Immature natural killer cell (primary cell): ENCODE data around the gene CENPT. TPM values are rescaled to one million over a fixed set of nuclear protein-coding genes. Genes with fewer than 3 reads are reported as not detected.

Experiments
- DNase-seq, 3 donors: peaks; one replicate each; pipeline ENCODE4 v3.0.0; 2022; ENCODE audit warnings: mixed read lengths in 1 of 3
- H3K27ac Mint-ChIP-seq, 6 donors: one replicate each; pipeline ENCODE4 v1.8.0; 2020; ENCODE audit warnings: mixed read lengths in 6 of 6, mild to moderate bottlenecking in 5 of 6, inconsistent platforms in 4 of 6, moderate library complexity in 3 of 6
- H3K27me3 Mint-ChIP-seq, 3 donors: one replicate each; pipeline ENCODE4 v1.8.0; 2020 to 2021; ENCODE audit warnings: low read depth in 3 of 3, mild to moderate bottlenecking in 3 of 3, mixed read lengths in 3 of 3, moderate library complexity in 3 of 3, inconsistent platforms in 1 of 3
- H3K36me3 Mint-ChIP-seq, 3 donors: one replicate each; pipeline ENCODE4 v1.8.0; 2020; ENCODE audit warnings: mixed read lengths in 3 of 3, inconsistent platforms in 2 of 3, mild to moderate bottlenecking in 2 of 3
- H3K4me1 Mint-ChIP-seq, 2 donors: one replicate each; pipeline ENCODE4 v1.8.0; 2020; ENCODE audit warnings: inconsistent platforms in 2 of 2, mild to moderate bottlenecking in 2 of 2, mixed read lengths in 2 of 2, moderate library complexity in 1 of 2
- H3K4me3 Mint-ChIP-seq, 5 donors: one replicate each; pipeline ENCODE4 v1.8.0; 2020; ENCODE audit warnings: mild to moderate bottlenecking in 5 of 5, mixed read lengths in 5 of 5, inconsistent platforms in 3 of 5, moderate library complexity in 3 of 5
- H3K9me3 Mint-ChIP-seq, 6 donors: one replicate each; pipeline ENCODE4 v1.8.0; 2020; ENCODE audit warnings: mild to moderate bottlenecking in 6 of 6, mixed read lengths in 6 of 6, inconsistent platforms in 4 of 6, moderate library complexity in 3 of 6
- polyA plus RNA-seq, 3 donors: library from polyadenylated mRNA; unstranded; fragments of 300-500 nt; fragmentation: Illumina TruSeq; gene quantifications; one replicate each; pipeline ENCODE4 v1.2.3, GENCODE V29; 2021

The CENPT gene
- polyA plus RNA-seq, 3 donors from 2014 or later = 9.3 to 15.0 (median 12.4) TPM

- no peak for DNase-seq
- Mint-ChIP-seq H3K36me3 (no peaks in the 10 kb centered on the region), H3K9me3 (no peaks in the 10 kb centered on the region), H3K4me3 (peak overlapping the region in 1 of 5 donors; percentile 3), H3K27ac (peak overlapping the region; percentile 64 to 87 (median 82)), H3K4me1 (peaks cover 18 to 23% of the 10 kb centered on the region in 2 donors), H3K27me3 (peaks cover 0 to 2% (median 0%) of the 10 kb centered on the region in 3 donors)
Observed at GRCh38 chr16:67780847-67781564, 66.5 kb downstream of the CENPT start.

DNA sequence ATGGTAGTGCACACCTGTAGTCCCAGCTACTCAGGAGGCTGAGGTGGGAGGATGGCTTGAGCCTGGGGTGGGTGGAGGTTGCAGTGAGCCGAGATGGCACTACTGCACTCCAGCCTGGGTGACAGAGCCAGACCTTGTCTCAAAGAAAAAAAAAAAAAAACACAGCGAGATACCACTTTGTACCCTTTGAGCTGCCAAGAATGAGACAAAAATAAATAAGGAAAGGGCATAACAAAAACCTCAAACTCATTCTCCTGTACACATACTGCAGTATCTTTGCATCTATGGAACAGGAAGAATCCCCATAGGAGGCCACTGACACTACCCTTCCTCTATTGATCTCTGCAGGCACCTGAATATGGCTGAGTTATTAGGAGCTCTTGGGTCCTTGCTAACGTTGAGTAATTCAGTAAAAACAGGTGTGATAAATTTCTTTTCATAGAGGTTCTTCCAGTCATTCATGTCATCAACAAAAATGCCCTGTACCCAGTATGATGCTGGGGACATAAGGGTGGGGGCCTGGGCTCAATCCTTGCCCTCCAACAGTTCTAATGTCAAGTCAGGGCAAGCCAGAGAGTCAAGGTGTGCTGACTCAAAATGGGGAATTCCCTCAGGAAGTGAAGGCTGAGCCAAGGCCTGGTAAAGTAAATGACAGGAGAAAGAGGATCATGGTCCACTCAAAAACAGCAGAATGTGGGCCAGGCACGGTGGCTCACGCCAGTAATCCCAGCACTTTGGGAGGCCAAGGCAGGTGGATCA is 68.1 kb downstream of the CENPT start:
- H3K4me1 Mint-ChIP-seq = peaks cover 23 to 24% of the 10 kb centered on the region in 2 donors
- no peaks in the 10 kb centered on the region for H3K9me3 Mint-ChIP-seq
- no peak for DNase-seq
- H3K27me3 Mint-ChIP-seq = peaks cover 0 to 2% (median 0%) of the 10 kb centered on the region in 3 donors
- H3K36me3 Mint-ChIP-seq = no peaks in the 10 kb centered on the region
- H3K4me3 Mint-ChIP-seq = no peak overlapping the region
- H3K27ac Mint-ChIP-seq = peak overlapping the region in 2 of 6 donors; percentile 4 to 67

Other genes starting within 250 kb of the CENPT start
- gene CARMIL2, start 202.5 kb downstream of the CENPT start, polyA plus RNA-seq = 1 to 10 TPM; 1.4 to 4.1 (median 3.4) TPM
- 10 to 100 TPM; 31.0 to 51.2 (median 39.2) TPM for gene ACD, start 187.4 kb downstream of the CENPT start, polyA plus RNA-seq
- 10 to 100 TPM; 10.2 to 17.9 (median 10.3) TPM for gene PARD6A, start 186.7 kb downstream of the CENPT start, polyA plus RNA-seq
- 1 to 10 TPM in 1 of 3 donors, under 1 TPM in 2; 0.43 to 1.9 (median 0.48) TPM for gene ENKD1, start 180.9 kb downstream of the CENPT start, polyA plus RNA-seq
- gene C16orf86, start 180.9 kb downstream of the CENPT start, polyA plus RNA-seq = 1 to 10 TPM; 2.7 to 6.2 (median 4.2) TPM
- 1 to 10 TPM; 6.2 to 9.7 (median 7.4) TPM for gene GFOD2, start 128.4 kb downstream of the CENPT start, polyA plus RNA-seq
- 10 to 100 TPM in 1 of 3 donors, 1 to 10 TPM in 2; 2.6 to 12.4 (median 7.9) TPM for gene RANBP10, start 41.1 kb downstream of the CENPT start, polyA plus RNA-seq
- not detected for gene TSNAXIP1, start 40.8 kb downstream of the CENPT start, polyA plus RNA-seq
- gene THAP11, start 5.4 kb downstream of the CENPT start, polyA plus RNA-seq = 100 to 1,000 TPM; 102 to 129 (median 117) TPM
- gene NUTF2, start 760 bp downstream of the CENPT start, polyA plus RNA-seq = 100 to 1,000 TPM; 115 to 157 (median 130) TPM
- 10 to 100 TPM; 14.2 to 26.0 (median 23.8) TPM for gene EDC4, start 25.4 kb upstream of the CENPT start, polyA plus RNA-seq
- gene NRN1L, start 37.2 kb upstream of the CENPT start, polyA plus RNA-seq = under 1 TPM in 1 of 3 donors, not detected in 2; 0.91 TPM
- gene PSKH1, start 45.6 kb upstream of the CENPT start, polyA plus RNA-seq = 10 to 100 TPM; 16.4 to 40.6 (median 21.7) TPM
- 1 to 10 TPM in 2 of 3 donors, under 1 TPM in 1; 0.59 to 2.9 (median 2.0) TPM for gene CTRL, start 84.2 kb upstream of the CENPT start, polyA plus RNA-seq
- 1,000 to 10,000 TPM in 2 of 3 donors, 100 to 1,000 TPM in 1; 893 to 1,468 (median 1,114) TPM for gene PSMB10, start 89.2 kb upstream of the CENPT start, polyA plus RNA-seq
- 1 to 10 TPM in 1 of 3 donors, under 1 TPM in 1, not detected in 1; 0.14 to 1.3 TPM for gene LCAT, start 96.4 kb upstream of the CENPT start, polyA plus RNA-seq
- gene SLC12A4, start 120.9 kb upstream of the CENPT start, polyA plus RNA-seq = 10 to 100 TPM in 1 of 3 donors, 1 to 10 TPM in 2; 5.1 to 10.5 (median 6.6) TPM
- under 1 TPM in 1 of 3 donors, not detected in 2; 0.11 TPM for gene DPEP3, start 132.8 kb upstream of the CENPT start, polyA plus RNA-seq
- gene DPEP2, start 151.8 kb upstream of the CENPT start, polyA plus RNA-seq = 10 to 100 TPM; 45.5 to 62.6 (median 59.4) TPM
- not detected for gene DPEP2NB, start 168.2 kb upstream of the CENPT start, polyA plus RNA-seq
- gene DDX28, start 175.5 kb upstream of the CENPT start, polyA plus RNA-seq = 10 to 100 TPM; 45.3 to 59.4 (median 55.0) TPM
- gene DUS2, start 175.6 kb upstream of the CENPT start, polyA plus RNA-seq = 10 to 100 TPM in 2 of 3 donors, 1 to 10 TPM in 1; 9.3 to 23.7 (median 16.8) TPM
- gene NFATC3, start 237.7 kb upstream of the CENPT start, polyA plus RNA-seq = 100 to 1,000 TPM in 2 of 3 donors, 10 to 100 TPM in 1; 66.5 to 160 (median 119) TPM